ENCODE data around the gene GMFB. TPM values are rescaled to one million over a fixed set of nuclear protein-coding genes. Genes with fewer than 3 reads are reported as not detected.
"Not testable (repeated sequence)": the region's sequence is repeated elsewhere in the genome, so short reads cannot be mapped to it uniquely, and the experiment has no call there.

The GMFB gene
- total and polyA plus RNA-seq, 2 experiments from 2014 or later: 56.5 to 88.3 TPM

GRCh38 chr14:54455363-54455762 is 33.4 kb downstream of the GMFB start:
- no peaks in the 10 kb centered on the region for H3K27me3 ChIP-seq (ENCODE audit: insufficient read depth)
- no peak overlapping the region for H3K27ac Mint-ChIP-seq
- peaks cover 21% of the 10 kb centered on the region for H3K9me3 Mint-ChIP-seq
- H3F3A ChIP-seq (replicated peaks; ENCODE audit: low read depth): no peaks in the 10 kb centered on the region
- H3K4me1 Mint-ChIP-seq: peaks cover 2% of the 10 kb centered on the region; the same call in 1 of the 3 replicates
- H3K36me3 Mint-ChIP-seq (ENCODE audit: low read depth): peaks cover 12% of the 10 kb centered on the region; the same call in 2 of the 3 replicates
- no peak overlapping the region for H3K27ac ChIP-seq (ENCODE audit: low read depth)
- H3K4me1 ChIP-seq (ENCODE audit: insufficient read depth): no peaks in the 10 kb centered on the region
- DNase-seq (ENCODE audit: low spot score) (no peak), ATAC-seq (no peak)
- H4K20me1 ChIP-seq (replicated peaks; ENCODE audit: insufficient read depth): no peaks in the 10 kb centered on the region
- 0 out of 2 replicates have a peak, but pooled peaks cover 2% of the 10 kb centered on the region for H3K9me2 ChIP-seq (ENCODE audit: insufficient read depth)
- H3K27me3 Mint-ChIP-seq (ENCODE audit: insufficient read depth, low read depth, poor library complexity): no peaks in the 10 kb centered on the region
- TF ChIP-seq ZNF114 (CRISPR knock-in tag; IDR thresholded peaks at IDR 0.05): no peak
- TF ChIP-seq JUNB (IDR thresholded peaks at IDR 0.05; ENCODE audit: unreplicated experiment): no peak
- TF ChIP-seq NANOG (IDR thresholded peaks at IDR 0.05; ENCODE audit: borderline replicate concordance): no peak
- TF ChIP-seq ETS1 (IDR thresholded peaks at IDR 0.05): no peak
- TF ChIP-seq CREB1 (CRISPR knock-in tag; IDR thresholded peaks at IDR 0.05; ENCODE audit: low read depth): no peak
- TF ChIP-seq EZH2phosphoT487 (IDR thresholded peaks at IDR 0.05; ENCODE audit: unreplicated experiment): no peak
- no peak for TF ChIP-seq STAT1 (IDR thresholded peaks at IDR 0.05; ENCODE audit: unreplicated experiment)
- TF ChIP-seq CTCF (conservative IDR thresholded peaks at IDR 0.05; ENCODE audit: low read depth in 2 of 2): no peak
- no peak overlapping the region for H2AFZ ChIP-seq
- no peaks in the 10 kb centered on the region for H3K36me3 ChIP-seq (ENCODE audit: insufficient read depth)
- H3K79me2 ChIP-seq (replicated peaks; ENCODE audit: insufficient read depth): no peaks in the 10 kb centered on the region
- H3K4me2 ChIP-seq: no peak overlapping the region
- H3K4me3 ChIP-seq: no peak overlapping the region
- no peak overlapping the region for H3K4me3 Mint-ChIP-seq

- H4K20me1 ChIP-seq (replicated peaks; ENCODE audit: insufficient read depth); ATAC-seq; H3K9me2 ChIP-seq (ENCODE audit: insufficient read depth); H3F3A ChIP-seq (replicated peaks; ENCODE audit: low read depth); H3K36me3 Mint-ChIP-seq (ENCODE audit: low read depth); H3K4me3 Mint-ChIP-seq; H3K79me2 ChIP-seq (replicated peaks; ENCODE audit: insufficient read depth); H3K9me3 Mint-ChIP-seq; H3K4me1 ChIP-seq (ENCODE audit: insufficient read depth); H3K27me3 ChIP-seq (ENCODE audit: insufficient read depth); H3K27ac Mint-ChIP-seq; H3K27ac ChIP-seq (ENCODE audit: low read depth); H2AFZ ChIP-seq; H3K4me2 ChIP-seq; DNase-seq (ENCODE audit: low spot score); H3K27me3 Mint-ChIP-seq (ENCODE audit: insufficient read depth, low read depth, poor library complexity); H3K4me1 Mint-ChIP-seq; H3K36me3 ChIP-seq (ENCODE audit: insufficient read depth); H3K4me3 ChIP-seq: not testable (repeated sequence)
These were observed 34.8 kb downstream of the GMFB start for GRCh38 chr14:54453990-54454389.

GRCh38 chr14:54453252-54453651 is 35.5 kb downstream of the GMFB start:
- no peak for ATAC-seq

More at GRCh38 chr14:54453252-54453651, 35.5 kb downstream of the GMFB start:
- Histone ChIP-seq H2AFZ (no peak overlapping the region), H3K4me2 (no peak overlapping the region), H3K4me1 (ENCODE audit: insufficient read depth) (no peaks in the 10 kb centered on the region), H3K27me3 (ENCODE audit: insufficient read depth) (no peaks in the 10 kb centered on the region), H3K9me2 (ENCODE audit: insufficient read depth) (0 out of 2 replicates have a peak, but pooled peaks cover 6% of the 10 kb centered on the region), H3K27ac (ENCODE audit: low read depth) (no peak overlapping the region), H4K20me1 (replicated peaks; ENCODE audit: insufficient read depth) (no peaks in the 10 kb centered on the region), H3K4me3 (no peak overlapping the region), H3K79me2 (replicated peaks; ENCODE audit: insufficient read depth) (no peaks in the 10 kb centered on the region), H3K36me3 (ENCODE audit: insufficient read depth) (no peaks in the 10 kb centered on the region), H3F3A (replicated peaks; ENCODE audit: low read depth) (no peaks in the 10 kb centered on the region)
- no peak for TF ChIP-seq CREB1 (CRISPR knock-in tag; IDR thresholded peaks at IDR 0.05; ENCODE audit: low read depth)
- Mint-ChIP-seq H3K27me3 (ENCODE audit: insufficient read depth, low read depth, poor library complexity) (no peaks in the 10 kb centered on the region), H3K27ac (no peak overlapping the region), H3K4me1 (peaks cover 2% of the 10 kb centered on the region; the same call in 1 of the 3 replicates), H3K9me3 (0 out of 3 replicates have a peak, but pooled peaks cover under 1% of the 10 kb centered on the region), H3K36me3 (ENCODE audit: low read depth) (no peaks in the 10 kb centered on the region), H3K4me3 (no peak overlapping the region)
- DNase-seq (ENCODE audit: low spot score): no peak

Data from GM23338 (cell line).